ENCODE data around the gene PLCL1. TPM values are rescaled to one million over a fixed set of nuclear protein-coding genes. Genes with fewer than 3 reads are reported as not detected.

Gene PLCL1
- total RNA-seq, 2 donors from 2014 or later = 0.04 to 0.11 TPM

DNA sequence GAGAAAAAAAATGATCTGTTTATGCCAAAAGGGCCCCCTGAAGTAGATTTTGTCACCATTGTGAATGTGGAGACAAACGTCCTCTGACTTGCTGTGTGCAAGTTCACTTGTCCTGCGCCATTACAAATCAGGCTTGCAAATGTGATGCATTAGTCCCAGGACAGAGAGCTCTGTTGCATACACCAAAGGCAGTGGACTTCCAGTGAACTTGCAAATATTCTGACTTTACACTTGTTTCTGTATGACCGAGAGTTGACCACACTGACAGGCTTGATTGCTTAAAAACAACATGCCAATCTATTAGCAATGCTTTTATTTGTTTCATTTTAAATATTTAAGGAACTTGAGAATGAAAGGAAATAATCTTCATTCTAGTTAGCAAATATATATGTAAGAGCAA, 293.2 kb downstream of the PLCL1 start:
- no peaks in the 10 kb centered on the region for H3K36me3 ChIP-seq (ENCODE audit: control insufficient read depth, insufficient read depth, low read length)
- TF ChIP-seq, protein P1, sequence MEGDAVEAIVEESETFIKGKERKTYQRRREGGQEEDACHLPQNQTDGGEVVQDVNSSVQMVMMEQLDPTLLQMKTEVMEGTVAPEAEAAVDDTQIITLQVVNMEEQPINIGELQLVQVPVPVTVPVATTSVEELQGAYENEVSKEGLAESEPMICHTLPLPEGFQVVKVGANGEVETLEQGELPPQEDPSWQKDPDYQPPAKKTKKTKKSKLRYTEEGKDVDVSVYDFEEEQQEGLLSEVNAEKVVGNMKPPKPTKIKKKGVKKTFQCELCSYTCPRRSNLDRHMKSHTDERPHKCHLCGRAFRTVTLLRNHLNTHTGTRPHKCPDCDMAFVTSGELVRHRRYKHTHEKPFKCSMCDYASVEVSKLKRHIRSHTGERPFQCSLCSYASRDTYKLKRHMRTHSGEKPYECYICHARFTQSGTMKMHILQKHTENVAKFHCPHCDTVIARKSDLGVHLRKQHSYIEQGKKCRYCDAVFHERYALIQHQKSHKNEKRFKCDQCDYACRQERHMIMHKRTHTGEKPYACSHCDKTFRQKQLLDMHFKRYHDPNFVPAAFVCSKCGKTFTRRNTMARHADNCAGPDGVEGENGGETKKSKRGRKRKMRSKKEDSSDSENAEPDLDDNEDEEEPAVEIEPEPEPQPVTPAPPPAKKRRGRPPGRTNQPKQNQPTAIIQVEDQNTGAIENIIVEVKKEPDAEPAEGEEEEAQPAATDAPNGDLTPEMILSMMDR (conservative IDR thresholded peaks at IDR 0.05) = no peak
- no peaks in the 10 kb centered on the region for H3K4me1 ChIP-seq (ENCODE audit: control insufficient read depth, insufficient read depth, low read length)
- no peak overlapping the region for H3K27ac ChIP-seq (ENCODE audit: low read depth, low read length)
- no peak overlapping the region for H3K4me3 ChIP-seq (ENCODE audit: low read length)
- Mint-ChIP-seq H3K9me3 (no peaks in the 10 kb centered on the region), H3K36me3 (ENCODE audit: low read depth) (no peaks in the 10 kb centered on the region), H3K4me1 (peaks cover 2% of the 10 kb centered on the region), H3K27ac (no peak overlapping the region), H3K4me3 (no peak overlapping the region), H3K27me3 (ENCODE audit: insufficient read depth) (no peaks in the 10 kb centered on the region)
- no peak for DNase-seq
- H3K27me3 ChIP-seq (ENCODE audit: control insufficient read depth, insufficient read depth, low read length, poor library complexity, severe bottlenecking) = no peaks in the 10 kb centered on the region
- WGBS, 2 experiments (ENCODE audit: insufficient coverage in 1 of 2, insufficient read length in 1 of 2) = 89 to 90% methylated on average over 2 to 3 of the region's 3 CpGs
- H3K9me3 ChIP-seq (ENCODE audit: control insufficient read depth, low read length) = no peaks in the 10 kb centered on the region
- H3K9ac ChIP-seq (ENCODE audit: extremely low read depth, low read length, poor library complexity, severe bottlenecking) = no peak overlapping the region

DNA sequence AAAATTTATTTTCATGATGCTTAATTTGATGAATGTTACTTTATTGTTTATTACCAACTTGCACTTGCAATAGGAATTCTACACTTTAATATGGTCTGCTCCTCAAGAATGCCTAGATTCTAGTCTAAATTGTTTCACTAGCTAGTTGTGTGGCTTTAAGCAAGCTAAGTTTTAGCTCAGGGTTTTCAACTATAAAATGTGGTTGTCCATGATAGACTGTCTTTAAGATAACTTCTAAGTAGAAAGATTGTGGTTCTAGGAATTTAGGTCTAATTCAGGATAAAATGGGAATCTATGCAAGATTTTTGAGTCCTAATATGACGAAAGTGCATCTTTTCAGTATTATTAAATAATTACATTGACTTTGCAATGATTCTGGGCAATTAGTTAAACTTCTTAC, 294.0 kb downstream of the PLCL1 start:
- no peaks in the 10 kb centered on the region for H3K36me3 Mint-ChIP-seq (ENCODE audit: low read depth)
- TF ChIP-seq, protein P1 (conservative IDR thresholded peaks at IDR 0.05) = no peak
- Histone ChIP-seq H3K9me3 (ENCODE audit: control insufficient read depth, low read length) (no peaks in the 10 kb centered on the region), H3K4me1 (ENCODE audit: control insufficient read depth, insufficient read depth, low read length) (no peaks in the 10 kb centered on the region), H3K9ac (ENCODE audit: extremely low read depth, low read length, poor library complexity, severe bottlenecking) (no peak overlapping the region), H3K36me3 (ENCODE audit: control insufficient read depth, insufficient read depth, low read length) (no peaks in the 10 kb centered on the region), H3K4me3 (ENCODE audit: low read length) (no peak overlapping the region), H3K27ac (ENCODE audit: low read depth, low read length) (no peak overlapping the region), H3K27me3 (ENCODE audit: control insufficient read depth, insufficient read depth, low read length, poor library complexity, severe bottlenecking) (no peaks in the 10 kb centered on the region)
- H3K4me3 Mint-ChIP-seq = no peak overlapping the region
- H3K9me3 Mint-ChIP-seq = no peaks in the 10 kb centered on the region
- H3K4me1 Mint-ChIP-seq = peaks cover 2% of the 10 kb centered on the region
- no peaks in the 10 kb centered on the region for H3K27me3 Mint-ChIP-seq (ENCODE audit: insufficient read depth)
- WGBS, 2 experiments (ENCODE audit: insufficient coverage in 1 of 2, insufficient read length in 1 of 2) = 89% methylated on average over 1 of the region's 1 CpG; no CpG with 5 or more reads in 1 of the 2 experiments
- no peak overlapping the region for H3K27ac Mint-ChIP-seq
- no peak for DNase-seq

DNA sequence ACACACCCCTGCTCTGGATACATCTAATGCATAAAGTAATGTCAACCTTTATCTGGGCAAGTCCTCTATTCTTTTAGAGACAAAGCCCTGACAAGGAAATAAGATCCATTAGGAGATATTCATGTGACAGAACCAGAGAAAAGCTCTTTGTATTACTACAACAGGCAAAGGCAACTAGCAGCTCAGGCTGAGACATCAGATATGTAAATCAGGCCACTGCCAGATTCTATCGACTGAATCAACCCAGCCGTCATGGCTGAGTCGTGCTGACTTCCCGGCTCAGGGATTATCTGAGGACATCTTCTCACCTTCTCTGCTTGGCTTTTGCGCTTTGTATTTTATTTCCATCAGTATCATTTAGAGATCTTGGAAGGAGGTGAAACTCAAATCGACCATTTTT, 294.5 kb downstream of the PLCL1 start:
- H3K36me3 ChIP-seq (ENCODE audit: control insufficient read depth, insufficient read depth, low read length) = no peaks in the 10 kb centered on the region
- no peak overlapping the region for H3K27ac ChIP-seq (ENCODE audit: low read depth, low read length)
- no peaks in the 10 kb centered on the region for H3K4me1 ChIP-seq (ENCODE audit: control insufficient read depth, insufficient read depth, low read length)
- no peak overlapping the region for H3K9ac ChIP-seq (ENCODE audit: extremely low read depth, low read length, poor library complexity, severe bottlenecking)
- WGBS, 2 experiments (ENCODE audit: insufficient coverage in 1 of 2, insufficient read length in 1 of 2) = 31 to 48% methylated on average over 4 to 6 of the region's 6 CpGs
- no peaks in the 10 kb centered on the region for H3K9me3 ChIP-seq (ENCODE audit: control insufficient read depth, low read length)
- Mint-ChIP-seq H3K27me3 (ENCODE audit: insufficient read depth) (no peaks in the 10 kb centered on the region), H3K9me3 (no peaks in the 10 kb centered on the region), H3K27ac (no peak overlapping the region), H3K36me3 (ENCODE audit: low read depth) (no peaks in the 10 kb centered on the region), H3K4me1 (peaks cover 2% of the 10 kb centered on the region), H3K4me3 (no peak overlapping the region)
- no peak overlapping the region for H3K4me3 ChIP-seq (ENCODE audit: low read length)
- peak; percentile 73 for DNase-seq
- TF ChIP-seq, protein P1 (conservative IDR thresholded peaks at IDR 0.05) = no peak
- H3K27me3 ChIP-seq (ENCODE audit: control insufficient read depth, insufficient read depth, low read length, poor library complexity, severe bottlenecking) = no peaks in the 10 kb centered on the region

Data from endodermal cell (in vitro differentiated cells).